T-helper 9 cell (primary cell): ENCODE data around the gene SCT.
"Not testable (repeated sequence)": the region's sequence is repeated elsewhere in the genome, so short reads cannot be mapped to it uniquely, and the experiment has no call there.

Experiments used
- DNase-seq: peaks from one replicate; pipeline ENCODE4 v3.0.0-alpha.2; 2020
- total RNA-seq, 2 donors: gene quantifications; one replicate each; lab custom pipeline; 2026; lab: John Stamatoyannopoulos, UW

SCT gene
- 0 to 0.07 reads per million in 2 donors for total RNA-seq

GRCh38 chr11:626475-627307 is at the start of gene SCT:
Gene SCT (minus strand): TSS chr11:627181. CDS start chr11:627143, 38 bp downstream.
- no peak for DNase-seq

GRCh38 chr11:674406-674805 is 47.4 kb upstream of the SCT start:
- no peak for DNase-seq

- DNase-seq, result no peak
These were observed 46.9 kb upstream of the SCT start for GRCh38 chr11:673866-674265.

GRCh38 chr11:665704-666281 is 38.8 kb upstream of the SCT start:
- DNase-seq, result no peak

- DNase-seq, result no peak
These were observed 38.2 kb upstream of the SCT start for GRCh38 chr11:665062-665703.

GRCh38 chr11:662689-663274 is 35.8 kb upstream of the SCT start:
- DNase-seq, result peak; percentile 16

GRCh38 chr11:660681-661444 is 33.9 kb upstream of the SCT start:
- DNase-seq, result no peak

GRCh38 chr11:660281-660680 is 33.3 kb upstream of the SCT start:
- no peak for DNase-seq

GRCh38 chr11:659532-660085 is 32.6 kb upstream of the SCT start:
- no peak for DNase-seq

GRCh38 chr11:657691-658126 is 30.7 kb upstream of the SCT start:
- DNase-seq, result no peak

GRCh38 chr11:656866-657265 is 29.9 kb upstream of the SCT start:
- no peak for DNase-seq

- DNase-seq, result no peak
These were observed 29.4 kb upstream of the SCT start for GRCh38 chr11:656426-656825.

GRCh38 chr11:655036-655726 is 28.2 kb upstream of the SCT start:
- DNase-seq, result no peak

GRCh38 chr11:654444-654843 is 27.5 kb upstream of the SCT start:
- DNase-seq, result not testable (repeated sequence)

- DNase-seq, result no peak
These were observed 26.9 kb upstream of the SCT start for GRCh38 chr11:653837-654236.

GRCh38 chr11:653136-653535 is 26.2 kb upstream of the SCT start:
- DNase-seq, result not testable (repeated sequence)

- DNase-seq, result no peak
These were observed 23.5 kb upstream of the SCT start for GRCh38 chr11:650482-650881.

GRCh38 chr11:647672-648158 is 20.7 kb upstream of the SCT start:
- DNase-seq, result not testable (repeated sequence)

- no peak for DNase-seq
These were observed 19.2 kb upstream of the SCT start for GRCh38 chr11:646214-646613.

- no peak for DNase-seq
These were observed 18.6 kb upstream of the SCT start for GRCh38 chr11:645536-645935.
